ENCODE data around the gene SLC6A5.

Gene SLC6A5

GRCh38 chr11:20688761-20689160, 89.4 kb downstream of the SLC6A5 start:
- Histone ChIP-seq H3K4me3 (ENCODE audit: low read length) (no peak overlapping the region), H3K36me3 (replicated peaks; ENCODE audit: low read depth, low read length) (no peaks in the 10 kb centered on the region), H3K27me3 (ENCODE audit: low read depth, low read length) (no peaks in the 10 kb centered on the region), H3K9ac (ENCODE audit: low read length) (no peak overlapping the region), H3K4me1 (ENCODE audit: low read length) (no peaks in the 10 kb centered on the region), H3K27ac (ENCODE audit: low read length) (no peak overlapping the region), H4K20me1 (ENCODE audit: insufficient read depth, low read length) (no peaks in the 10 kb centered on the region), H3K9me3 (ENCODE audit: insufficient read depth, low read length) (no peaks in the 10 kb centered on the region), H3K4me2 (ENCODE audit: low read length) (no peak overlapping the region), H3K79me2 (ENCODE audit: low read length) (no peaks in the 10 kb centered on the region), H2AFZ (ENCODE audit: low read depth, low read length) (no peak overlapping the region)
- TF ChIP-seq, protein P1, sequence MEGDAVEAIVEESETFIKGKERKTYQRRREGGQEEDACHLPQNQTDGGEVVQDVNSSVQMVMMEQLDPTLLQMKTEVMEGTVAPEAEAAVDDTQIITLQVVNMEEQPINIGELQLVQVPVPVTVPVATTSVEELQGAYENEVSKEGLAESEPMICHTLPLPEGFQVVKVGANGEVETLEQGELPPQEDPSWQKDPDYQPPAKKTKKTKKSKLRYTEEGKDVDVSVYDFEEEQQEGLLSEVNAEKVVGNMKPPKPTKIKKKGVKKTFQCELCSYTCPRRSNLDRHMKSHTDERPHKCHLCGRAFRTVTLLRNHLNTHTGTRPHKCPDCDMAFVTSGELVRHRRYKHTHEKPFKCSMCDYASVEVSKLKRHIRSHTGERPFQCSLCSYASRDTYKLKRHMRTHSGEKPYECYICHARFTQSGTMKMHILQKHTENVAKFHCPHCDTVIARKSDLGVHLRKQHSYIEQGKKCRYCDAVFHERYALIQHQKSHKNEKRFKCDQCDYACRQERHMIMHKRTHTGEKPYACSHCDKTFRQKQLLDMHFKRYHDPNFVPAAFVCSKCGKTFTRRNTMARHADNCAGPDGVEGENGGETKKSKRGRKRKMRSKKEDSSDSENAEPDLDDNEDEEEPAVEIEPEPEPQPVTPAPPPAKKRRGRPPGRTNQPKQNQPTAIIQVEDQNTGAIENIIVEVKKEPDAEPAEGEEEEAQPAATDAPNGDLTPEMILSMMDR (IDR thresholded peaks at IDR 0.05; ENCODE audit: low read depth, low read length), result no peak
- no peak for TF ChIP-seq EZH2phosphoT487 (IDR thresholded peaks at IDR 0.05; ENCODE audit: low read depth)

DNA sequence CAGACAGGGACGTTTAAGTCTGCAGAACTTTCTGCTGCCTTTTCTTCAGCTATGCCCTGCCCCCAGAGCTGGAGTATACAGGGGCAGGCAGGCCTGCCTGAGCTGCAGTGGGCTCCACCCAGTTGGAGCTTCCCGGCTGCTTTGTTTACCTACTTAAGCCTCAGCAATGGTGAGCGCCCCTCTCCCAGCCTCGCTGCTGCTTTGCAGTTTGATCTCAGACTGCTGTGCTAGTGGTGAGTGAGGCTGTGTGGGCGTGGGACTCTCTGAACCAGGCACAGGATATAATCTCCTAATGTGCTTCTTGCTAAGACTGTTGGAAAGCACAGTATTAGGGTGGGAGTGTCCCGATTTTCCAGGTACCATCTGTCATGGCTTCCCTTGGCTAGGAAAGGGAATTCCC, 108.5 kb downstream of the SLC6A5 start:
- Histone ChIP-seq H3K4me3 (ENCODE audit: low read length) (no peak overlapping the region), H3K9me3 (ENCODE audit: insufficient read depth, low read length) (no peaks in the 10 kb centered on the region), H3K9ac (ENCODE audit: low read length) (no peak overlapping the region), H3K36me3 (replicated peaks; ENCODE audit: low read depth, low read length) (no peaks in the 10 kb centered on the region), H3K27ac (ENCODE audit: low read length) (no peak overlapping the region), H4K20me1 (ENCODE audit: insufficient read depth, low read length) (no peaks in the 10 kb centered on the region), H3K4me2 (ENCODE audit: low read length) (no peak overlapping the region), H3K79me2 (ENCODE audit: low read length) (no peaks in the 10 kb centered on the region), H3K4me1 (ENCODE audit: low read length) (no peaks in the 10 kb centered on the region), H3K27me3 (ENCODE audit: low read depth, low read length) (no peaks in the 10 kb centered on the region), H2AFZ (ENCODE audit: low read depth, low read length) (no peak overlapping the region)
- TF ChIP-seq, protein P1 (IDR thresholded peaks at IDR 0.05; ENCODE audit: low read depth, low read length), result no peak
- no peak for TF ChIP-seq EZH2phosphoT487 (IDR thresholded peaks at IDR 0.05; ENCODE audit: low read depth)

Data from OCI-LY3 (cell line).